H1 (cell line): ENCODE data around the gene HS6ST3. TPM values are rescaled to one million over a fixed set of nuclear protein-coding genes. Genes with fewer than 3 reads are reported as not detected.

Experiments
- CTCF ChIA-PET: fragments of 300-600 bp; sonication (Branson Sonifier 250); formaldehyde crosslinking; loops from one replicate; lab custom pipeline; 2021; ENCODE audit not compliant: partially characterized antibody; lab: Charles Lee
- POLR2A ChIA-PET: fragments of 300-600 bp; sonication (Branson Sonifier 250); formaldehyde crosslinking; loops from one replicate; lab custom pipeline; 2021; ENCODE audit warnings: inconsistent platforms; ENCODE audit not compliant: partially characterized antibody; lab: Charles Lee
- DNase-seq, 2 experiments: peaks; one replicate each; pipeline versions ENCODE4 v3.0.0 to v3.0.0-alpha.2; 2010 to 2022; ENCODE audit warnings: low spot score in 2 of 2, low read depth in 1 of 2, mixed read lengths in 1 of 2
- FAIRE-seq: peaks from 2 replicates; lab custom pipeline; 2011; peaks lifted over from hg19 to GRCh38; lab: Jason Lieb, UNC
- H2AFZ ChIP-seq: 2 replicates; pipeline ENCODE4 v1.8.1; 2012; ENCODE audit warnings: low read length, inconsistent platforms
- H2AK5ac ChIP-seq: 2 replicates; pipeline ENCODE4 v1.6.1; 2013; ENCODE audit warnings: low read depth, low read length
- H2BK120ac ChIP-seq: replicated peaks from 2 replicates; pipeline ENCODE3; 2013; ENCODE audit warnings: low read depth, low read length, inconsistent platforms
- H2BK12ac ChIP-seq: 2 replicates; pipeline ENCODE4 v1.6.1; 2013; ENCODE audit warnings: low read depth, low read length
- H2BK15ac ChIP-seq: 2 replicates; pipeline ENCODE4 v1.6.1; 2013; ENCODE audit warnings: low read length
- H2BK20ac ChIP-seq: 2 replicates; pipeline ENCODE4 v1.6.1; 2013; ENCODE audit warnings: low read length
- H2BK5ac ChIP-seq: 2 replicates; pipeline ENCODE4 v1.6.1; 2013; ENCODE audit warnings: low read depth, low read length
- H3K14ac ChIP-seq: 2 replicates; pipeline ENCODE4 v1.6.1; 2013; ENCODE audit warnings: inconsistent platforms; ENCODE audit not compliant: insufficient read length
- H3K18ac ChIP-seq: 2 replicates; pipeline ENCODE4 v1.6.1; 2013; ENCODE audit warnings: low read length; ENCODE audit errors: extremely low read depth
- H3K23ac ChIP-seq: 2 replicates; pipeline ENCODE4 v1.6.1; 2013; ENCODE audit warnings: inconsistent platforms; ENCODE audit not compliant: insufficient read length
- H3K23me2 ChIP-seq: 2 replicates; pipeline ENCODE4 v1.6.1; 2013; ENCODE audit warnings: low read depth, low read length
- H3K27ac ChIP-seq: 2 replicates; pipeline ENCODE4 v1.6.1; 2011; ENCODE audit warnings: low read depth, low read length, inconsistent platforms
- H3K27me3 ChIP-seq, 4 experiments: replicated peaks in 1 of 4; 1 replicate in 1 of 4; 2 replicates in 3 of 4; pipeline versions ENCODE4 v1.6.1 to v1.8.1; 2011 to 2013; ENCODE audit warnings: low read length in 3 of 4, mild to moderate bottlenecking in 3 of 4, inconsistent platforms in 2 of 4, mixed read lengths in 2 of 4, moderate library complexity in 1 of 4; ENCODE audit not compliant: control insufficient read depth in 3 of 4, insufficient read depth in 3 of 4; ENCODE audit errors: extremely low read depth in 1 of 4
- H3K36me3 ChIP-seq, 4 experiments: 2 replicates each; pipeline versions ENCODE4 v1.6.1 to v1.8.1; 2011 to 2013; ENCODE audit warnings: mild to moderate bottlenecking in 4 of 4, low read length in 3 of 4, moderate library complexity in 2 of 4, control low read depth in 1 of 4, inconsistent platforms in 1 of 4; ENCODE audit not compliant: insufficient read depth in 4 of 4, control insufficient read depth in 2 of 4
- H3K4ac ChIP-seq: replicated peaks from 2 replicates; pipeline ENCODE3; 2013; ENCODE audit warnings: low read length, low read depth, mixed read lengths, inconsistent platforms; ENCODE audit not compliant: insufficient read length
- H3K4me1 ChIP-seq, 4 experiments: replicated peaks in 1 of 4; 1 replicate in 1 of 4; 2 replicates in 3 of 4; pipeline versions ENCODE4 v1.6.1 to v1.8.1; 2011 to 2013; ENCODE audit warnings: low read length in 3 of 4, inconsistent platforms in 2 of 4, mixed read lengths in 1 of 4; ENCODE audit not compliant: insufficient read depth in 4 of 4, control insufficient read depth in 3 of 4
- H3K4me2 ChIP-seq, 2 experiments: 2 replicates each; pipeline versions ENCODE4 v1.6.1 to v1.8.1; 2011 to 2013; ENCODE audit warnings: low read depth in 2 of 2, low read length in 2 of 2, control low read depth in 1 of 2, inconsistent platforms in 1 of 2, mild to moderate bottlenecking in 1 of 2; ENCODE audit not compliant: insufficient read depth in 1 of 2
- H3K4me3 ChIP-seq, 4 experiments: fragments of 200-600, 300-600 bp in 1 of 4; sonication (generic), shearing (Covaris generic), sonication (Bioruptor Twin) in 1 of 4; 2 replicates each; pipeline versions ENCODE4 v1.5.1 to v1.8.1; 2011 to 2016; ENCODE audit warnings: low read length in 4 of 4, low read depth in 3 of 4, control low read depth in 2 of 4, inconsistent platforms in 2 of 4, mild to moderate bottlenecking in 2 of 4, mixed read lengths in 1 of 4, moderate library complexity in 1 of 4; ENCODE audit not compliant: insufficient read depth in 2 of 4; ENCODE audit errors: extremely low read depth in 1 of 4
- H3K56ac ChIP-seq: replicated peaks from 2 replicates; pipeline ENCODE3; 2013; ENCODE audit warnings: low read depth, mild to moderate bottlenecking, mixed read lengths, low read length, inconsistent platforms; ENCODE audit not compliant: insufficient read length
- H3K79me1 ChIP-seq: 2 replicates; pipeline ENCODE4 v1.6.1; 2013; ENCODE audit warnings: low read depth, low read length, control low read depth
- H3K79me2 ChIP-seq, 2 experiments: 2 replicates each; pipeline versions ENCODE4 v1.6.1 to v1.8.1; 2012 to 2013; ENCODE audit warnings: low read length in 2 of 2, mild to moderate bottlenecking in 2 of 2, inconsistent platforms in 1 of 2; ENCODE audit not compliant: insufficient read depth in 2 of 2, control insufficient read depth in 1 of 2
- H3K9ac ChIP-seq, 4 experiments: replicated peaks in 1 of 4; 1 replicate in 1 of 4; 2 replicates in 3 of 4; pipeline versions ENCODE4 v1.6.1 to v1.8.1; 2011 to 2013; ENCODE audit warnings: low read depth in 3 of 4, low read length in 3 of 4, control low read depth in 2 of 4, mild to moderate bottlenecking in 2 of 4, moderate library complexity in 2 of 4, inconsistent platforms in 1 of 4; ENCODE audit errors: extremely low read depth in 1 of 4
- H3K9me3 ChIP-seq, 2 experiments: 2 replicates each; pipeline versions ENCODE4 v1.6.1 to v1.8.1; 2012 to 2013; ENCODE audit warnings: mild to moderate bottlenecking in 2 of 2, moderate library complexity in 2 of 2, control low read depth in 1 of 2, inconsistent platforms in 1 of 2, low read depth in 1 of 2, low read length in 1 of 2, mixed read lengths in 1 of 2; ENCODE audit not compliant: insufficient read depth in 2 of 2
- H4K20me1 ChIP-seq, 2 experiments: replicated peaks in 1 of 2; 2 replicates each; pipeline versions ENCODE3 to v1.8.1; 2011 to 2013; ENCODE audit warnings: inconsistent platforms in 2 of 2, low read length in 2 of 2, mild to moderate bottlenecking in 1 of 2; ENCODE audit not compliant: insufficient read depth in 2 of 2, control insufficient read depth in 1 of 2
- H4K5ac ChIP-seq: 2 replicates; pipeline ENCODE4 v1.6.1; 2013; ENCODE audit warnings: low read length, low read depth, mixed read lengths, inconsistent platforms; ENCODE audit not compliant: insufficient read length
- H4K8ac ChIP-seq: 2 replicates; pipeline ENCODE4 v1.8.0; 2013; ENCODE audit warnings: mild to moderate bottlenecking, moderate library complexity, low read length, inconsistent platforms; ENCODE audit not compliant: insufficient read depth; ENCODE audit errors: extremely low read depth
- H4K91ac ChIP-seq: replicated peaks from 2 replicates; pipeline ENCODE3; 2013; ENCODE audit warnings: low read length, mixed read lengths, inconsistent platforms; ENCODE audit not compliant: insufficient read length
- ATF3 ChIP-seq: IDR thresholded peaks from 2 replicates; pipeline ENCODE4 v1.6.1; 2011; ENCODE audit warnings: low read depth, mild to moderate bottlenecking, low read length; ENCODE audit not compliant: insufficient read depth
- HDAC2 ChIP-seq, 2 experiments: fragments of 300-600 bp in 1 of 2; sonication (generic) in 1 of 2; IDR thresholded peaks; 2 replicates each; pipeline ENCODE4 v1.6.1; 2011 to 2012; ENCODE audit warnings: low read depth in 2 of 2, low read length in 2 of 2, mild to moderate bottlenecking in 2 of 2, moderate library complexity in 2 of 2, borderline replicate concordance in 1 of 2, inconsistent platforms in 1 of 2
- KDM1A ChIP-seq: fragments of 200-600, 300-600 bp; sonication (generic); IDR thresholded peaks from 2 replicates; pipeline ENCODE4 v1.7.1; 2016; ENCODE audit warnings: mild to moderate bottlenecking, low read length, borderline replicate concordance
- KDM4A ChIP-seq: IDR thresholded peaks from one replicate; pipeline ENCODE4 v1.7.1; 2012; ENCODE audit warnings: low read depth, mild to moderate bottlenecking, moderate library complexity, low read length, inconsistent platforms; ENCODE audit not compliant: severe bottlenecking
- RAD21 ChIP-seq, 2 experiments: IDR thresholded peaks in 1 of 2; conservative IDR thresholded peaks in 1 of 2; 2 replicates each; pipeline ENCODE4 v1.6.1; 2011; ENCODE audit warnings: low read depth in 2 of 2, low read length in 2 of 2, improper control_type of control experiment in 1 of 2, inconsistent platforms in 1 of 2, mild to moderate bottlenecking in 1 of 2, moderate library complexity in 1 of 2
- SP4 ChIP-seq: IDR thresholded peaks from 2 replicates; pipeline ENCODE4 v1.6.1; 2012; ENCODE audit warnings: low read length, inconsistent platforms
- USF2 ChIP-seq: IDR thresholded peaks from 2 replicates; pipeline ENCODE4 v1.6.1; 2011; ENCODE audit warnings: low read length, improper control_type of control experiment
- WGBS, 2 experiments: shearing (Covaris generic) in 1 of 2; methylation state at CpG; one replicate each; pipeline versions ENCODE4 v1.1.6 to v1.1.7; 2013 to 2015; ENCODE audit warnings: low lambda C conversion rate in 2 of 2, mixed read lengths in 2 of 2, inconsistent platforms in 1 of 2, low coverage in 1 of 2, missing lambda C conversion rate in 1 of 2; ENCODE audit not compliant: insufficient replicate concordance in 2 of 2, insufficient coverage in 1 of 2, insufficient read length in 1 of 2; ENCODE audit errors: extremely low coverage in 1 of 2, missing lambda C conversion rate in 1 of 2; 5-methylcytosine and 5-hydroxymethylcytosine counted together
- polyA plus RNA-seq, 7 experiments: library from polyadenylated mRNA; depleted of rRNA in 3 of 7; stranded (reverse) in 5 of 7; unstranded in 2 of 7; fragments of >200 nt in 5 of 7; fragments of 200-250 nt in 2 of 7; gene quantifications; 1 replicate in 5 of 7; 2 replicates in 1 of 7; 4 replicates in 1 of 7; pipeline versions ENCODE4 v1.2.1 to v1.2.3, GENCODE V29; 2011 to 2013; ENCODE audit warnings: missing spikeins in 2 of 7, mixed read lengths in 2 of 7
- total RNA-seq: library from RNA; stranded (reverse); fragmentation: NEBNext Ultra II Directional; extraction: Animal tissue kit (Norgen Biotek cat#: 25700); gene quantifications from 2 replicates; pipeline ENCODE4 v1.2.1, GENCODE V29; 2021

HS6ST3 gene
- total and polyA plus RNA-seq, 2 of the 8 experiments (the other 6 are each of a cell fraction or from before 2014, with no cell fraction given): 0.45 to 1.2 TPM

GRCh38 chr13:96573563-96573962, 483.7 kb downstream of the HS6ST3 start:
- no peaks in the 10 kb centered on the region for H3K4me1 ChIP-seq
- H3K36me3 ChIP-seq: no peaks in the 10 kb centered on the region
- no peaks in the 10 kb centered on the region for H3K79me2 ChIP-seq
- no peak overlapping the region for H2BK5ac ChIP-seq
- POLR2A ChIA-PET: no interaction called here
- no peak overlapping the region for H3K23ac ChIP-seq
- no peaks in the 10 kb centered on the region for H4K20me1 ChIP-seq
- no peaks in the 10 kb centered on the region for H3K9me3 ChIP-seq
- FAIRE-seq: no peak
- H3K4me2 ChIP-seq: no peak overlapping the region
- H2BK20ac ChIP-seq: no peak overlapping the region
- H3K56ac ChIP-seq: no peak overlapping the region
- WGBS, 2 experiments: 98% methylated on average over 4 of the region's 4 CpGs; no CpG with 5 or more reads in 1 of the 2 experiments
- no peak for DNase-seq
- H2BK12ac ChIP-seq: no peak overlapping the region
- H3K23me2 ChIP-seq: no peaks in the 10 kb centered on the region
- H3K27me3 ChIP-seq: no peaks in the 10 kb centered on the region
- H2BK120ac ChIP-seq: no peak overlapping the region
- H3K4ac ChIP-seq: no peak overlapping the region
- CTCF ChIA-PET: no interaction called here
- H3K27ac ChIP-seq: no peak overlapping the region
- H3K79me1 ChIP-seq: no peaks in the 10 kb centered on the region
- no peak overlapping the region for H4K91ac ChIP-seq
- TF ChIP-seq HDAC2 (IDR thresholded peaks at IDR 0.05; ENCODE audit: borderline replicate concordance in 1 of 2, low read depth in 2 of 2, low read length in 2 of 2) (no peak), RAD21 (IDR thresholded peaks at IDR 0.05 in 1 of 2, conservative IDR thresholded peaks at IDR 0.05 in 1 of 2; ENCODE audit: low read depth in 2 of 2, low read length in 2 of 2) (no peak), KDM1A (no peak), USF2 (no peak), ATF3 (no peak), KDM4A (no peak), SP4 (no peak)
- H2BK15ac ChIP-seq: no peak overlapping the region
- no peak overlapping the region for H4K8ac ChIP-seq
- H4K5ac ChIP-seq: no peak overlapping the region
- no peak overlapping the region for H2AFZ ChIP-seq
- H3K18ac ChIP-seq: no peak overlapping the region
- no peak overlapping the region for H3K9ac ChIP-seq
- no peak overlapping the region for H2AK5ac ChIP-seq
- no peak overlapping the region for H3K4me3 ChIP-seq
- no peak overlapping the region for H3K14ac ChIP-seq
